ENCODE data around the gene PRKD2.
"Not testable (repeated sequence)": the region's sequence is repeated elsewhere in the genome, so short reads cannot be mapped to it uniquely, and the experiment has no call there.

- TF ChIP-seq EZH2 (IDR thresholded peaks at IDR 0.05); POLR2AphosphoS5 (IDR thresholded peaks at IDR 0.05; ENCODE audit: borderline replicate concordance, low read depth, low read length); FOXP2 (optimal IDR thresholded peaks at IDR 0.05; ENCODE audit: control extremely low read depth, extremely low read length, insufficient read depth): not testable (repeated sequence)
Measured at GRCh38 chr19:46760897-46761296, 44.0 kb upstream of the PRKD2 start.
